GM23338 (cell line): ENCODE results near the gene ADCK2.

Experiments
- CREB1 ChIP-seq: fragments of 250-450 bp; sonication (Bioruptor Pico); IDR thresholded peaks from 2 replicates; pipeline ENCODE4 v1.5.0; 2020; ENCODE audit warnings: low read depth, mild to moderate bottlenecking, moderate library complexity
- EZH2 ChIP-seq: fragments of 200-600 bp; sonication (generic); IDR thresholded peaks from one replicate; pipeline ENCODE4 v1.8.0; 2017; ENCODE audit warnings: antibody characterized with exemption, mild to moderate bottlenecking, low read depth; ENCODE audit not compliant: unreplicated experiment
- EZH2phosphoT487 ChIP-seq: fragments of 200-600 bp; sonication (generic); IDR thresholded peaks from one replicate; pipeline ENCODE4 v1.8.1; 2018; ENCODE audit warnings: antibody characterized with exemption; ENCODE audit not compliant: unreplicated experiment
- POLR2AphosphoS5 ChIP-seq: IDR thresholded peaks from 2 replicates; pipeline ENCODE4 v1.6.1; 2016; ENCODE audit warnings: antibody characterized with exemption, low read depth
- REST ChIP-seq: IDR thresholded peaks from one replicate; pipeline ENCODE4 v1.6.1; 2018; ENCODE audit warnings: antibody characterized with exemption; ENCODE audit not compliant: unreplicated experiment
- STAT1 ChIP-seq: IDR thresholded peaks from one replicate; pipeline ENCODE4 v1.6.1; 2016; ENCODE audit warnings: antibody characterized with exemption; ENCODE audit not compliant: unreplicated experiment
- ZNF114 ChIP-seq: fragments of 250-450 bp; sonication (Bioruptor Pico); IDR thresholded peaks from 2 replicates; pipeline ENCODE4 v1.5.0; 2020; ENCODE audit warnings: mild to moderate bottlenecking, moderate library complexity
- ZNF331 ChIP-seq: fragments of 250-450 bp; sonication (Bioruptor Pico); IDR thresholded peaks from 2 replicates; pipeline ENCODE4 v1.5.0; 2020; ENCODE audit warnings: low read depth, mild to moderate bottlenecking, moderate library complexity
- TF ChIP-seq, protein P1 (sequence below), 2 experiments: fragments of 200-600 bp in 1 of 2; sonication (generic) in 1 of 2; conservative IDR thresholded peaks; 2 replicates each; pipeline versions ENCODE4 v1.5.1 to v1.6.1; 2016 to 2017; ENCODE audit warnings: antibody characterized with exemption in 2 of 2, low read depth in 2 of 2, mild to moderate bottlenecking in 2 of 2, moderate library complexity in 1 of 2

DNA sequence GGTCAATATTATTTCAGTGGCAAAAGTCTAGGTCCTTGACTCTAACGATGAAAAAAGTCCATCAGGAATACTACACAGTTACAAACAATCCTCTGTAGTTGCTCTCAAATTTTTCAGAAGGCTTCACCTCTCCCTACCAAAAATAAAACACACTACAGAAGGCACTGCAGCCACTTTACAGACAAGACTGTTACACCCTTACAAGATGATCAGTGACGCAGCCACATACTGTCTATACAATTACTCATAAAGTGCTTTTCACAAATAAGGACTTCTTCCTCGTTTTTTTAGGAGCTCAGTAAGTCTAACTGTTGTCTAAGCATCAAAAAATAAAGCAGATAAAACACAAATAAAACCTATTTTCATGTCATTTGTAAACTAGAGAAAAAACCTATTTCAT, 50.8 kb downstream of the ADCK2 start:
- TF ChIP-seq, protein P1, sequence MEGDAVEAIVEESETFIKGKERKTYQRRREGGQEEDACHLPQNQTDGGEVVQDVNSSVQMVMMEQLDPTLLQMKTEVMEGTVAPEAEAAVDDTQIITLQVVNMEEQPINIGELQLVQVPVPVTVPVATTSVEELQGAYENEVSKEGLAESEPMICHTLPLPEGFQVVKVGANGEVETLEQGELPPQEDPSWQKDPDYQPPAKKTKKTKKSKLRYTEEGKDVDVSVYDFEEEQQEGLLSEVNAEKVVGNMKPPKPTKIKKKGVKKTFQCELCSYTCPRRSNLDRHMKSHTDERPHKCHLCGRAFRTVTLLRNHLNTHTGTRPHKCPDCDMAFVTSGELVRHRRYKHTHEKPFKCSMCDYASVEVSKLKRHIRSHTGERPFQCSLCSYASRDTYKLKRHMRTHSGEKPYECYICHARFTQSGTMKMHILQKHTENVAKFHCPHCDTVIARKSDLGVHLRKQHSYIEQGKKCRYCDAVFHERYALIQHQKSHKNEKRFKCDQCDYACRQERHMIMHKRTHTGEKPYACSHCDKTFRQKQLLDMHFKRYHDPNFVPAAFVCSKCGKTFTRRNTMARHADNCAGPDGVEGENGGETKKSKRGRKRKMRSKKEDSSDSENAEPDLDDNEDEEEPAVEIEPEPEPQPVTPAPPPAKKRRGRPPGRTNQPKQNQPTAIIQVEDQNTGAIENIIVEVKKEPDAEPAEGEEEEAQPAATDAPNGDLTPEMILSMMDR (conservative IDR thresholded peaks at IDR 0.05; ENCODE audit: low read depth in 2 of 2): no peak
- no peak for TF ChIP-seq ZNF114 (CRISPR knock-in tag)
- no peak for TF ChIP-seq POLR2AphosphoS5
- no peak for TF ChIP-seq EZH2phosphoT487
- TF ChIP-seq EZH2: no peak
- no peak for TF ChIP-seq REST
- no peak for TF ChIP-seq CREB1
- no peak for TF ChIP-seq STAT1
- TF ChIP-seq ZNF331 (CRISPR knock-in tag): no peak
